Osteocyte (in vitro differentiated cells): ENCODE results near the gene TERT. TPM values are rescaled to one million over a fixed set of nuclear protein-coding genes. Genes with fewer than 3 reads are reported as not detected.

Experiments used
- DNase-seq: peaks from one replicate; pipeline ENCODE4 v3.0.0; 2021; ENCODE audit warnings: mixed read lengths; ENCODE audit not compliant: unreplicated experiment; ENCODE audit errors: extremely low spot score
- H3K27ac Mint-ChIP-seq: one replicate; pipeline ENCODE4 v1.8.0; 2021; ENCODE audit warnings: mild to moderate bottlenecking, mixed read lengths; ENCODE audit not compliant: unreplicated experiment
- H3K27me3 Mint-ChIP-seq: one replicate; pipeline ENCODE4 v1.8.0; 2021; ENCODE audit warnings: mixed read lengths; ENCODE audit not compliant: unreplicated experiment
- H3K36me3 Mint-ChIP-seq: one replicate; pipeline ENCODE4 v1.8.0; 2021; ENCODE audit warnings: mixed read lengths; ENCODE audit not compliant: unreplicated experiment
- H3K4me1 Mint-ChIP-seq: one replicate; pipeline ENCODE4 v1.8.0; 2021; ENCODE audit warnings: mixed read lengths; ENCODE audit not compliant: unreplicated experiment
- H3K4me3 Mint-ChIP-seq: one replicate; pipeline ENCODE4 v1.8.0; 2021; ENCODE audit warnings: mild to moderate bottlenecking, moderate library complexity, mixed read lengths; ENCODE audit not compliant: unreplicated experiment
- H3K9me3 Mint-ChIP-seq: one replicate; pipeline ENCODE4 v1.8.0; 2021; ENCODE audit warnings: mixed read lengths; ENCODE audit not compliant: unreplicated experiment
- total RNA-seq: library from RNA; stranded (reverse); gene quantifications from 2 replicates; pipeline ENCODE4 v1.2.1, GENCODE V29; 2021
- TF ChIP-seq, protein P1 (sequence below): fragments of 200-600 bp; sonication (generic); IDR thresholded peaks from 2 replicates; pipeline ENCODE4 v1.5.0; 2021; ENCODE audit warnings: antibody characterized with exemption, mild to moderate bottlenecking, moderate library complexity

TERT gene
- total RNA-seq, 1 donor from 2014 or later: not detected

DNA sequence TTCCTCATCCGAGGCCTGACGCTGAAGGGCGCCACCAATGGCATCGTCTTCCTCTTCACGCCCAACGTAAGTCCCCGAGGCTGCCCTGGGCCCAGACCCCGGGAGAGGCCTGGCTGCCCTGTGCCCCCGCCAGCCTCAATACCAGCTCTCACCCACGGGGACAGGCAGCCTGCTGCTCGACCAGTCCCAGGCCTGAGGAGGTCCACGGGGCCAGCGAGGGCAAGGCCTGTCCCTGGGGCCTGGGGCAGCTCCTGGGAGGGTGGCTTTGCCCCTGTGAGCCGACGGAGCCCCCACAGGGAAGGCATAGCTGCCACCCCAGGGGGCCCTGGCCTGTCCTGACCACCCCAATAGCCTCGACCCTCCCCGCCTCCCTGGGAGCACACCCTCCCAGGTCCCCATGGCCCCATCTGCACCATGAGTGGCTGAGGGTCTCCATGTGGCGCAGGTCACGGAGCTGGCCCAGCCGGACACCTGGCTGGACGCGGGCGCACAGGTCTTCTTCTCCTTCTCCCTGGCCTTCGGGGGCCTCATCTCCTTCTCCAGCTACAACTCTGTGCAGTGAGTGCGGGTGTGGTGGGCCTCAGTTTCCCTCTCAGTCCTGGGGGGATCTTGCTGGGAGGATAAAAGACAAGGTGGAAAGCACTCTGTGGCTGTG, 81.2 kb downstream of the TERT start:
- DNase-seq: no peak
- Mint-ChIP-seq H3K4me1 (no peaks in the 10 kb centered on the region), H3K27me3 (no peaks in the 10 kb centered on the region), H3K4me3 (no peak overlapping the region), H3K27ac (no peak overlapping the region), H3K36me3 (no peaks in the 10 kb centered on the region), H3K9me3 (no peaks in the 10 kb centered on the region)
- TF ChIP-seq, protein P1, sequence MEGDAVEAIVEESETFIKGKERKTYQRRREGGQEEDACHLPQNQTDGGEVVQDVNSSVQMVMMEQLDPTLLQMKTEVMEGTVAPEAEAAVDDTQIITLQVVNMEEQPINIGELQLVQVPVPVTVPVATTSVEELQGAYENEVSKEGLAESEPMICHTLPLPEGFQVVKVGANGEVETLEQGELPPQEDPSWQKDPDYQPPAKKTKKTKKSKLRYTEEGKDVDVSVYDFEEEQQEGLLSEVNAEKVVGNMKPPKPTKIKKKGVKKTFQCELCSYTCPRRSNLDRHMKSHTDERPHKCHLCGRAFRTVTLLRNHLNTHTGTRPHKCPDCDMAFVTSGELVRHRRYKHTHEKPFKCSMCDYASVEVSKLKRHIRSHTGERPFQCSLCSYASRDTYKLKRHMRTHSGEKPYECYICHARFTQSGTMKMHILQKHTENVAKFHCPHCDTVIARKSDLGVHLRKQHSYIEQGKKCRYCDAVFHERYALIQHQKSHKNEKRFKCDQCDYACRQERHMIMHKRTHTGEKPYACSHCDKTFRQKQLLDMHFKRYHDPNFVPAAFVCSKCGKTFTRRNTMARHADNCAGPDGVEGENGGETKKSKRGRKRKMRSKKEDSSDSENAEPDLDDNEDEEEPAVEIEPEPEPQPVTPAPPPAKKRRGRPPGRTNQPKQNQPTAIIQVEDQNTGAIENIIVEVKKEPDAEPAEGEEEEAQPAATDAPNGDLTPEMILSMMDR: no peak

DNA sequence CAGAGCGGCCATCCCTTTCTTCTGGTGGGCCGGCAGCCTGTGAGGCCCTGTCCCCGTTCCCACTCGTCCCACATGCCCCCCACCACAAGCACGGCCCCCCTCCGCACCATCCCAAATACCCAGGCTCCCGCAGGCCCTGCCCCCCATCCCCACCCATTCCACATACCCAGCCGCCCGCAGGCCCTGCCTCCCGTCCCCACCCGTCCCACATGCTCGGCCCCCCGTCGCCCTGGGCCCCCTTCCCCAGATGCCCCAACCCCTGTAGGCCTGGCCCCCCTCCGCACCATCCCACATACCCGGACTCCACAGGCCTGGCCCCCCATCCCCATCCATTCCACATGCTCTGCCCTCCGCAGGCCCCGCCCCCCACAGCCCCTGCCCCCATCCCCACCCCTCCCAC, 82.0 kb downstream of the TERT start:
- Mint-ChIP-seq H3K27me3 (no peaks in the 10 kb centered on the region), H3K9me3 (no peaks in the 10 kb centered on the region), H3K4me3 (no peak overlapping the region), H3K36me3 (no peaks in the 10 kb centered on the region), H3K27ac (no peak overlapping the region), H3K4me1 (no peaks in the 10 kb centered on the region)
- TF ChIP-seq, protein P1: no peak
- no peak for DNase-seq

- Mint-ChIP-seq H3K36me3 (no peaks in the 10 kb centered on the region), H3K27ac (no peak overlapping the region), H3K4me3 (no peak overlapping the region), H3K4me1 (no peaks in the 10 kb centered on the region), H3K9me3 (no peaks in the 10 kb centered on the region), H3K27me3 (peaks cover 5% of the 10 kb centered on the region)
- no peak for DNase-seq
- TF ChIP-seq, protein P1: no peak
These were observed 82.6 kb downstream of the TERT start for GRCh38 chr5:1212271-1212670.

DNA sequence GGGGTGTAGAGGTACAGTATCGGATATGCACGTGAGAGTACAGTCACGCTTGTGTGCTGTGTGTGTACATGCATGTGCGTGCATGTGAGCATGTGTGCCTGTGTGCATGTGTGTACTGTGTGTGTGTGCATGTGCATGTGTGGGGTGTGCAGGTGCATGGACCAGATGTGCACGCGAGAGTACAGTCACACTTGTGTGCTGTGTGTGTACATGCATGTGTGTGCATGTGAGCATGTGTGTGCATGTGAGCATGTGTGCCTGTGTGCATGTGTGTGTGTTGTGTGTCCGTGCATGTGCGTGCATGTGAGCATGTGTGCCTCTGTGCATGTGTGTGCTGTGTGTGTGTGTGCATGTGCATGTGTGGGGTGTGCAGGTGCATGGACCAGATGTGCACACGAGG, 83.2 kb downstream of the TERT start:
- peaks cover 5% of the 10 kb centered on the region for H3K27me3 Mint-ChIP-seq
- no peaks in the 10 kb centered on the region for H3K9me3 Mint-ChIP-seq
- H3K27ac Mint-ChIP-seq: no peak overlapping the region
- no peaks in the 10 kb centered on the region for H3K4me1 Mint-ChIP-seq
- TF ChIP-seq, protein P1: no peak
- H3K4me3 Mint-ChIP-seq: no peak overlapping the region
- DNase-seq: no peak
- no peaks in the 10 kb centered on the region for H3K36me3 Mint-ChIP-seq

GRCh38 chr5:1210832-1211251, 84.0 kb downstream of the TERT start:
- no peaks in the 10 kb centered on the region for H3K9me3 Mint-ChIP-seq
- no peak for DNase-seq
- TF ChIP-seq, protein P1: no peak
- H3K4me1 Mint-ChIP-seq: no peaks in the 10 kb centered on the region
- H3K4me3 Mint-ChIP-seq: no peak overlapping the region
- H3K27me3 Mint-ChIP-seq: peaks cover 9% of the 10 kb centered on the region
- H3K36me3 Mint-ChIP-seq: no peaks in the 10 kb centered on the region
- H3K27ac Mint-ChIP-seq: no peak overlapping the region
